CD4-positive, alpha-beta memory T cell (primary cell): ENCODE data around the gene DRD2. TPM values are rescaled to one million over a fixed set of nuclear protein-coding genes. Genes with fewer than 3 reads are reported as not detected.

Experiments
- CTCF ChIA-PET: fragments of 350-600 bp; sonication (Branson Sonifier 250); formaldehyde crosslinking; loops from one replicate; lab custom pipeline; 2021; ENCODE audit warnings: inconsistent platforms; ENCODE audit not compliant: partially characterized antibody; lab: Charles Lee
- POLR2A ChIA-PET: fragments of 350-600 bp; sonication (Branson Sonifier 250); formaldehyde crosslinking; loops from one replicate; lab custom pipeline; 2021; ENCODE audit not compliant: partially characterized antibody; lab: Charles Lee
- DNase-seq, 5 donors: peaks; one replicate each; pipeline versions ENCODE4 v3.0.0 to v3.0.0-alpha.2; 2020 to 2022; ENCODE audit warnings: mixed read lengths in 1 of 5
- H3K27ac ChIP-seq: one replicate; pipeline ENCODE4 v1.7.0; 2013; ENCODE audit warnings: low read depth, low read length
- H3K27me3 ChIP-seq: 2 replicates; pipeline ENCODE4 v1.7.0; 2013; ENCODE audit warnings: mild to moderate bottlenecking, low read length, moderate library complexity; ENCODE audit not compliant: insufficient read depth
- H3K36me3 ChIP-seq: 2 replicates; pipeline ENCODE4 v1.7.0; 2013; ENCODE audit warnings: mild to moderate bottlenecking, low read length, moderate library complexity; ENCODE audit not compliant: insufficient read depth
- H3K4me1 ChIP-seq: 2 replicates; pipeline ENCODE4 v1.7.0; 2013; ENCODE audit warnings: mild to moderate bottlenecking, low read length, moderate library complexity; ENCODE audit not compliant: insufficient read depth
- H3K4me3 ChIP-seq, 2 donors: one replicate each; pipeline ENCODE4 v1.7.0; 2013; ENCODE audit warnings: low read length in 2 of 2, mild to moderate bottlenecking in 1 of 2
- H3K9me3 ChIP-seq, 2 donors: one replicate each; pipeline ENCODE4 v1.7.0; 2013; ENCODE audit warnings: low read length in 2 of 2, control low read depth in 1 of 2; ENCODE audit not compliant: control insufficient read depth in 1 of 2
- H3K27ac Mint-ChIP-seq, 7 donors: one replicate each; pipeline ENCODE4 v1.8.0; 2020 to 2021; ENCODE audit warnings: mixed read lengths in 7 of 7, mild to moderate bottlenecking in 6 of 7, inconsistent platforms in 3 of 7, moderate library complexity in 3 of 7
- H3K27me3 Mint-ChIP-seq, 2 donors: one replicate each; pipeline ENCODE4 v1.8.0; 2020 to 2021; ENCODE audit warnings: mixed read lengths in 2 of 2
- H3K36me3 Mint-ChIP-seq, 2 donors: one replicate each; pipeline ENCODE4 v1.8.0; 2020 to 2021; ENCODE audit warnings: mixed read lengths in 2 of 2, inconsistent platforms in 1 of 2, mild to moderate bottlenecking in 1 of 2
- H3K4me1 Mint-ChIP-seq, 4 donors: one replicate each; pipeline ENCODE4 v1.8.0; 2020 to 2021; ENCODE audit warnings: mixed read lengths in 4 of 4, mild to moderate bottlenecking in 1 of 4
- H3K4me3 Mint-ChIP-seq, 8 donors: one replicate each; pipeline ENCODE4 v1.8.0; 2020 to 2021; ENCODE audit warnings: mixed read lengths in 8 of 8, mild to moderate bottlenecking in 7 of 8, moderate library complexity in 6 of 8, inconsistent platforms in 3 of 8
- H3K9me3 Mint-ChIP-seq, 8 donors: one replicate each; pipeline ENCODE4 v1.8.0; 2020 to 2021; ENCODE audit warnings: mixed read lengths in 8 of 8, mild to moderate bottlenecking in 5 of 8, inconsistent platforms in 3 of 8, moderate library complexity in 1 of 8
- intact Hi-C: fragments of 100-400 bp; cut with micrococcal nuclease; formaldehyde crosslinking; loops from one replicate; pipeline ENCODE4 v1.15.1; 2023
- polyA plus RNA-seq, 2 donors: library from polyadenylated mRNA; unstranded; fragments of 300-500 nt; fragmentation: Illumina TruSeq; gene quantifications; one replicate each; pipeline ENCODE4 v1.2.3, GENCODE V29; 2021
- total RNA-seq, 2 experiments: library from RNA; stranded (reverse); gene quantifications; one replicate each; pipeline ENCODE4 v1.2.3, GENCODE V29; 2021

Gene DRD2
- total and polyA plus RNA-seq, 4 experiments from 2014 or later = not detected

DNA sequence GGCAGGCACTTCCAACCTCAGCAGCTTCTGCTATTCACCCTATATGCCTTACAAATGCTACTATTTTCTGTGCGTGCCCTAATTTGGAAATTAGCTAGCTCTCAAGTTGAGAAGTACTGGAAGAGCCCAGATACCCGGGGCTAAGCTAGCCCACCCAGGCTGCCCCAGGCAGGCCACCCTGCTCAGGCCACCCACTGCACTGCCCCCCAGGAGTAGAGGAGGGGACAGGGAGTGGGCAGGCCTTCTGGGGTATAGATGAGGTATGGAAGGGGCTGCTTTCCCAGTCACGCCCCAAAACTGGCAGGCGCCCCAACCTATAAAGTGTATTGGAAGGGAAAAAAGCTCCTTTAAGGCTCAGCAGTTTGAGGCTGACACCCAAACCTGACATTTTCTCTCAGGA is 43.5 kb downstream of the DRD2 start:
- CTCF ChIA-PET = no interaction called here
- no peaks in the 10 kb centered on the region for H3K36me3 ChIP-seq
- Mint-ChIP-seq H3K9me3 (no peaks in the 10 kb centered on the region), H3K36me3 (no peaks in the 10 kb centered on the region), H3K4me1 (no peaks in the 10 kb centered on the region), H3K27me3 (peaks cover 0 to 10% of the 10 kb centered on the region in 2 donors), H3K4me3 (no peak overlapping the region), H3K27ac (no peak overlapping the region)
- intact Hi-C loops = no loop called here
- no peak overlapping the region for H3K4me3 ChIP-seq
- no peaks in the 10 kb centered on the region for H3K9me3 ChIP-seq
- POLR2A ChIA-PET = no interaction called here
- H3K27ac ChIP-seq = no peak overlapping the region
- no peaks in the 10 kb centered on the region for H3K4me1 ChIP-seq
- DNase-seq = no peak
- no peaks in the 10 kb centered on the region for H3K27me3 ChIP-seq

DNA sequence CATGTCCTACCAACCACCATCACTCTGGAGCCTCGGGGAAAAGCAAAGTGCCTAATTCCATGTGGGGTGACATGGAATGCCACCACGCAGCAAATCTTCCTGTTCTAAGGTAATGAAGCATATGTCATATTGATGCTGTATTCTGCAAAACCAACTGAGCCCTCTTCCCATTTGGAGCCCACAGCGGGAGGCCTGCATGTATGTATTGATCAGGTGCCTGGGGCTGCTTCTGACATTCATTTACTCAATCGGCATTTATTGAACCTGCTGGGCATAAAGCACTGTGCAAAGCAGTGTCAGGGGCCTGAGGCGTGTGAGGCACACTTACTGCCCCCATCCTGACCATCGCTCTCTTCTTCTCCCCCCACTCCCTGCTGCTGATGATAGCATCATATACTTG is 48.5 kb downstream of the DRD2 start:
- Mint-ChIP-seq H3K36me3 (no peaks in the 10 kb centered on the region), H3K9me3 (no peaks in the 10 kb centered on the region), H3K27ac (no peak overlapping the region), H3K27me3 (peaks cover 0 to 5% of the 10 kb centered on the region in 2 donors), H3K4me1 (no peaks in the 10 kb centered on the region), H3K4me3 (no peak overlapping the region)
- DNase-seq = no peak
- Histone ChIP-seq H3K4me3 (no peak overlapping the region), H3K27me3 (no peaks in the 10 kb centered on the region), H3K27ac (no peak overlapping the region), H3K9me3 (no peaks in the 10 kb centered on the region), H3K4me1 (no peaks in the 10 kb centered on the region), H3K36me3 (no peaks in the 10 kb centered on the region)
- ChIA-PET CTCF (no interaction called here), POLR2A (no interaction called here)
- intact Hi-C loops = no loop called here

DNA sequence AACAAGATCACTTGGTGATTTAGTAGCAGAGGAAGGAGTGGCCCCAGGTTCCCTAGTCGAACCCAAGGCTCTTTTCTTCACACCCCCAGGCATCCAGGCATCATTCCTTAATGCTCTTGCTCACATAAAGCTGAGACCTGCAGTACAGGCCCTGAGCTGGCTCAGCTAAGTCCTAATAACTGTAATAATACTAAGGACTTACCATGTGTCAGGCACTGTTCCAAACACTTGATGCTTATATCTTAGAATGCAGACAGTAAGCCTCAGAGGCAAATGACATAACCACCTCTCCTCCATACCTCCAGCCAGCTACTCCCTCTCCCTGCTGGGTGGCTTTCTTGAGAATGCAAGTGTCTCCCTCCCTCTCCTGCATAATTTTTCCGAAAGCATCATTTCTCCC is 54.4 kb downstream of the DRD2 start:
- no peaks in the 10 kb centered on the region for H3K9me3 ChIP-seq
- Mint-ChIP-seq H3K4me3 (no peak overlapping the region), H3K4me1 (peaks cover 0 to 2% (median 0%) of the 10 kb centered on the region in 4 donors), H3K9me3 (no peaks in the 10 kb centered on the region), H3K27me3 (peaks cover 0 to 5% of the 10 kb centered on the region in 2 donors), H3K27ac (no peak overlapping the region), H3K36me3 (no peaks in the 10 kb centered on the region)
- ChIA-PET CTCF (no interaction called here), POLR2A (no interaction called here)
- H3K4me1 ChIP-seq = no peaks in the 10 kb centered on the region
- intact Hi-C loops = no loop called here
- no peak overlapping the region for H3K4me3 ChIP-seq
- no peak for DNase-seq
- H3K36me3 ChIP-seq = no peaks in the 10 kb centered on the region
- H3K27ac ChIP-seq = no peak overlapping the region
- H3K27me3 ChIP-seq = no peaks in the 10 kb centered on the region

DNA sequence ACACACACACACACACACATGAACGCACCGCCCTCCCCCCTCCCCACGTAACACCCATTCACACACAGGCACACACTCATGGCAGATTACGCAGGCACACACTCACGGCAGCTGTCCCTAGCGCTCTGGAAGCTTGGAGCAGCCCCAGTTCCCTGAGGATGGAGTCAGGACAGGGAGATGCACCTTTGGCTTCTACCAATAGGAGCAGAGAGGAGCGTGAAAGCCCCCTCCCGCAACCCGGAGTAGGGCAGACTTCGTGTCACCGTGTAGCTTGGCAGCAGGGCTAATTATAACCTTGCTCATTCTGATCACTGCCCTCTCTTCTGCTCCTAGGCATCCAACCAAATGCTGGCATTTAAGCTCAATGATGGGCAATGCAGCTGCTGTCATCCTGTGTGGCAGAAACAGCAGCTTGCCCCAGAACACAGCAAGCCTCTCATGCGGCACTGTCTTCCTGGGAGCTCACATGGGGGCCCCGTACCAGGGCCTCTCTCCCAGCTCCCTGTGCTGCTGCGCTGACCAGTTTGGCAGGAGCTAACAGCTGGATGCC is 55.7 kb downstream of the DRD2 start:
- H3K27me3 ChIP-seq = no peaks in the 10 kb centered on the region
- no peak overlapping the region for H3K27ac Mint-ChIP-seq

DNA sequence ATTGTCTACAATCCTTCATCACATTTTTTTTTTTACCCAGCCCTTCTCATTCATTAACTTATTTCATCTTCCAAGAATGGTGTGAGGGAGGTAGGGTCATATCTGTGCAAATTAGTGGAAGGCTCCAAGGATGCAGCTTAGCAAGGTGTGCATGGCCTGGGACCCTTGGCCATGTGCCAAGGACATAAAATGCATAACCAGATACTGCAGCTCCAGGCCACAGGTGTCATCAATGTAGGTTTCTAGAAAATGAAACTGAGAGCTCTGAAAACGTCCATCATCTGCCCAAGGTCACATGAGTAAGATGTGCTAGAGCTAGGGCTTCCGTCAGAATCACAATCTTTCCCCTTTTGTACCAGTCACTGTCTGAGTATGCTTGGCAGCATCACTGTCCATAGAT is 57.8 kb downstream of the DRD2 start:
- H3K27ac ChIP-seq = no peak overlapping the region
- H3K9me3 Mint-ChIP-seq = no peaks in the 10 kb centered on the region
- no peak overlapping the region for H3K4me3 ChIP-seq
- H3K36me3 Mint-ChIP-seq = no peaks in the 10 kb centered on the region
- no peaks in the 10 kb centered on the region for H3K36me3 ChIP-seq
- H3K4me1 ChIP-seq = no peaks in the 10 kb centered on the region
- no peaks in the 10 kb centered on the region for H3K27me3 ChIP-seq
- peaks cover 0 to 2% (median 0%) of the 10 kb centered on the region in 4 donors for H3K4me1 Mint-ChIP-seq
- intact Hi-C loops = no loop called here
- CTCF ChIA-PET = no interaction called here
- no peak overlapping the region for H3K4me3 Mint-ChIP-seq
- H3K9me3 ChIP-seq = no peaks in the 10 kb centered on the region
- no peak overlapping the region for H3K27ac Mint-ChIP-seq
- peaks cover 0 to 6% of the 10 kb centered on the region in 2 donors for H3K27me3 Mint-ChIP-seq
- POLR2A ChIA-PET = no interaction called here
- no peak for DNase-seq

More for the DNA sequence above, 55.7 kb downstream of the DRD2 start:
- CTCF ChIA-PET = interaction anchor here (0.7 kb wide), 1 partner anchor 330 kb away, joined by 3 read pairs; no protein-coding TSS in a partner anchor
- H3K4me3 ChIP-seq = no peak overlapping the region
- Mint-ChIP-seq H3K4me1 (peaks cover 0 to 2% (median 0%) of the 10 kb centered on the region in 4 donors), H3K27me3 (peaks cover 0 to 7% of the 10 kb centered on the region in 2 donors), H3K4me3 (no peak overlapping the region), H3K9me3 (no peaks in the 10 kb centered on the region), H3K36me3 (no peaks in the 10 kb centered on the region)
- intact Hi-C loops = no loop called here
- H3K36me3 ChIP-seq = no peaks in the 10 kb centered on the region
- H3K27ac ChIP-seq = no peak overlapping the region
- H3K9me3 ChIP-seq = no peaks in the 10 kb centered on the region
- no peak for DNase-seq
- no peaks in the 10 kb centered on the region for H3K4me1 ChIP-seq
- POLR2A ChIA-PET = no interaction called here

DNA sequence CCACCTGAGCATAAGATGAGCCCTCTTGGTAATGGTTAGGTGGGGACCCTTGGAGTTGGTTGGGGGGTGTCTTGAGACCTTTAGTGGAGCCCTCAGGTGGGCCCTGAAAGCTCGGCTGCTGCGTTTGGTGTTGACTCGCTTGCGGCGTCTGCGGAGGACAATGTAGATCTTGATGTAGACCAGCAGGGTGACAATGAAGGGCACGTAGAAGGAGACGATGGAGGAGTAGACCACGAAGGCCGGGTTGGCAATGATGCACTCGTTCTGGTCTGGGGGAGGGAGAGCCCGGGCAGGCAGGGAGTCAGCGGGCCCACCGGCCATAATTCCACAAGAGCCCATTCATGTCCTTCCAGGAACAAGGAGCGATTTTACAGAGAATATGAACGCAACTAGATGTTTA is 59.9 kb downstream of the DRD2 start:
- ChIA-PET CTCF (no interaction called here), POLR2A (no interaction called here)
- no peak for DNase-seq
- H3K4me1 Mint-ChIP-seq = peaks cover 0 to 2% (median 0%) of the 10 kb centered on the region in 4 donors
- H3K27me3 Mint-ChIP-seq = peaks cover 0 to 11% of the 10 kb centered on the region in 2 donors
- no peaks in the 10 kb centered on the region for H3K27me3 ChIP-seq
- H3K9me3 ChIP-seq = no peaks in the 10 kb centered on the region
- H3K27ac ChIP-seq = no peak overlapping the region
- no peak overlapping the region for H3K4me3 ChIP-seq
- no peak overlapping the region for H3K4me3 Mint-ChIP-seq
- H3K9me3 Mint-ChIP-seq = no peaks in the 10 kb centered on the region
- no peaks in the 10 kb centered on the region for H3K36me3 Mint-ChIP-seq
- no peaks in the 10 kb centered on the region for H3K4me1 ChIP-seq
- H3K36me3 ChIP-seq = no peaks in the 10 kb centered on the region
- intact Hi-C loops = no loop called here
- no peak overlapping the region for H3K27ac Mint-ChIP-seq

DNA sequence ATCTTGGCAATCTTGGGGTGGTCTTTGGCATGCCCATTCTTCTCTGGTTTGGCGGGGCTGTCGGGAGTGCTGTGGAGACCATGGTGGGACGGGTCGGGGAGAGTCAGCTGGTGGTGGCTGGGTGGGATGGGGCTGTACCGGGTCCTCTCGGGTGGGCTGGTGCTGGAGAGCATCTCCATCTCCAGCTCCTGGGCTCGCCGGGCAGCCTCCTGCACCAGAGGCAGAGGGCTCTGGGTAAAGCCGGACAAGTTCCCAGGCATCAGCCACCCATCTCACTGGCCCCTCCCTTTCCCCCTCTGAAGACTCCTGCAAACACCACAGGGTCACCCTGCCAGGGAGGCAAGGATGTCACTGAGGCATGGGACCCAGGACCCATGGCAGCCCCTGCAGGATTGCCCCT is 62.5 kb downstream of the DRD2 start:
- intact Hi-C loops = no loop called here

More for the DNA sequence above, 62.5 kb downstream of the DRD2 start:
- ChIA-PET CTCF (no interaction called here), POLR2A (no interaction called here)
- Histone ChIP-seq H3K27ac (no peak overlapping the region), H3K4me1 (no peaks in the 10 kb centered on the region), H3K9me3 (no peaks in the 10 kb centered on the region), H3K4me3 (no peak overlapping the region), H3K36me3 (no peaks in the 10 kb centered on the region), H3K27me3 (no peaks in the 10 kb centered on the region)
- Mint-ChIP-seq H3K36me3 (no peaks in the 10 kb centered on the region), H3K4me1 (peaks cover 0 to 2% (median 0%) of the 10 kb centered on the region in 4 donors), H3K27me3 (peaks cover 0 to 11% of the 10 kb centered on the region in 2 donors), H3K4me3 (no peak overlapping the region), H3K9me3 (no peaks in the 10 kb centered on the region), H3K27ac (no peak overlapping the region)
- no peak for DNase-seq
